ENCODE measurements around the gene MYO7B.

- TF ChIP-seq CTCF (IDR thresholded peaks at IDR 0.05; ENCODE audit: borderline replicate concordance, extremely low read depth, low read length, poor library complexity, severe bottlenecking) (no peak), EZH2 (IDR thresholded peaks at IDR 0.05; ENCODE audit: borderline replicate concordance, low read depth, low read length, severe bottlenecking) (no peak)
These were observed 19.3 kb upstream of the MYO7B start for GRCh38 chr2:127516041-127516762.
